Activated CD8-positive, alpha-beta memory T cell treated with anti-CD3 and anti-CD28 coated beads, Interleukin-2, amount 50 U/mL, for 1 hour (primary cell): ENCODE data around the gene HTR5A.
"Not testable (repeated sequence)": the region's sequence is repeated elsewhere in the genome, so short reads cannot be mapped to it uniquely, and the experiment has no call there.

Experiments used
- DNase-seq: peaks from one replicate; pipeline ENCODE4 v3.0.0-alpha.2; 2020; ENCODE audit errors: extremely low read depth

The HTR5A gene

DNA sequence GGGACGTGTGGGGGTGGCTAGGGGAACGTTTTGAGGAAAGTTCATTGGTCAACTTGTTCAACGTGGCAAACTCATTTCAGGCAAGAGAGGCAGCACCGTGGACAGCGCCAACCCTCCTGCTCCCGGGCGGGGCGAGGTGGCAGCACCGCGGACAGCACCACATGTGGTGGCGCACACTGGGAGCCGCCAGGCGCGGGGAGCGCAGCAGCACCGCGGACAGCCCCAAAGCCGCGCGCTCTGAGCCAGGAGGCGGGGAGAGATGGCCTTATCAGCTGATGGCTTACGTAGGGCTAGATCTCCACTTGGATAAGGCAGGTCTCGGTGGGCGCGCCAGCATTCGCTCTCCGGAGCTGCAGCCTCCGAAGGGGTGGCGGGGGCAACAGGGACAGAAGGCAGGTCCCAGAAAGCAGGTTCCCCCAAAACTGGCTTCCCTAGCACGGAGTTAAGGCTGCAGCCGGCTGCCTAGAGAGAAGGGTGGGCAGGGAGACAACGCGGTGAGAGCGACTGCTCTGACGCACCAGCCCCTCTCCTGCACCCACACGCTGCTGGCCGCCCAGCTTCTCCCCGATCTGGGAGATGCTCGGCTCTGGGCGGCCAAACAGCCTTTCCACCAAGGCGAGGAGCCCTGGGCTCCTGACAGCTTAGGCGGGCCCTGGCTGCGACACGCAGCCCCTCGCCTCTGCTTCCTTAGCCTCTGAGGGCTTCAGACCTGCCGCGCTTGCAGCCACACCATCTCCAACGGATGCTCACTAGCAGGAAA lies at the start of gene HTR5A:
Gene HTR5A (plus strand): TSS at position 333 of the 760 bp plus-strand sequence. CDS start 576 bp downstream, outside the sequence.
- DNase-seq = peak; percentile 23

DNA sequence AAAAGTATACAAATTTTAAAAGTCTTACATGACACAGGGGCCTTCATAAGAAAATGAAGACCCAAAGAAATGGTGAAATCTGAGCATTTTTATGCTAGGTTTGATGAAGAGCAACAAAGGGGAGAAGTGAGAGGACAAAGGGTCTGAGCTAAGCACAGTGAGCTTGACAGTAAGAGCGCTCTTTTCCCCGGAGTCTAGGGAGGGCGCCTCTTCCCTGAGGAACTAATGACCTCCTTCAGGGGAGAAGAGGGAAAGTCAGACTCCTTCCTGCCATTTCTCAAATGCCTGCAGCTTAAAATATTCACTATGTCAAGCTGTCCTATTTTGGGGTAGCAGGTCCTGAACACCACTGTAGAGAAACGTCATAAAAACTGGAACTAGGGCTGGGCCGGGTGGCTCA lies 49.1 kb upstream of the HTR5A start:
- DNase-seq = no peak

DNA sequence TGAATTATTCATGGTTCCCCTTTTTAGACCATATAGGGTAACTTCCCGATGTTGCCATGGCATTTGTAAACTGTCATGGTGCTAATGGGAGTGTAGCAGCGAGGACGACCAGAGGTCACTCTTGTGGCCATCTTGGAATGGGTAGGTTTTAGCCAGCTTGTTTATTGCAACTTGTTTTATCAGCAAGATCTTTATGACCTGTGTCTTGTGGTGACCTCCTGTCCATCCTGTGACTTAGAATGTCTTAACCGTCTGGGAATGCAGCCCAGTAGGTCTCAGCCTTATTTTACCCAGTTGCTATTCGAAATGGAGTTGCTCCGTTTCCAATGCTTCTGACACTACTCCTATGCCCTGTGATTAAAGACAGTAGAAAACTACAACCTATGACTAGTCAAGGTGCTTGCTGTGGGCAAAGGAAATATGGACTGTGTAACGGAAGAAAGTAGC lies 48.4 kb upstream of the HTR5A start:
- DNase-seq = no peak

DNA sequence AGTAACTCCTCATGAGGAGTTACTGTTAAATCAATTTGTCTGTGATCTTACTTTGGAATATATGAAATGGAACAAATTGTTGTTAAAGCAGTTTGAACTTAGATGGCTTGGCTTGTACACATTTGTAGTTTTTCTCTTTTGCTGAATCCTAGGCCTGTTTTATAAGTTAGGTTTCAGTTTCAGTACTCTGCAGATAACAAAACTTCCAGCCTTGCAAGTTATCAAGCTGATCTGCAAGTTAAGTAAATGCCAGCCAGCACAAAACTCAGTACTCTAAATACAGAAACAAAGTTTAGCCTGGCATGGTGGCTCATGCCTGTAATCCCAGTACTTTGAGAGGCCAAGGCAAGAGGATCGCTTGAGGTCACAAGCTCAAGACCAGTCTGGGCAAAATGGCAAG lies 42.2 kb upstream of the HTR5A start:
- DNase-seq = no peak

DNA sequence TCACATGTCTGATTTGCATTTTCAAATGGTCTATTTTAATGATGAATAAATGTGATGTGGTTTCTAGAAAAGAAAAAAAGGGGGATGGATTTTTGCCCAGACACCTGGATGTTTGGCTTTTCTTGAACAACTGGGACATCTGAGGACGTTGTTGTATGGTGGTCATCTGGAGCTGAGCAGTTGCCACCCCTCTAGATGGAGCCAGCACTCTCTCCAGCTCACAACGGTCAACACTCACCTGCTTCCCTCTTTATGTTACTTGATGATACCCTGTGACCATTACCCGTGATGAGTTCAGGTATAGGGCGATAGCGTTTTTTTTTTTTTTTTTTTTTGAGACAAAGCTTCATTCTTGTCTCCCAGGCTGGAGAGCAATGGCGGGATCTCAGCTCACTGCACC lies 37.1 kb upstream of the HTR5A start:
- no peak for DNase-seq

DNA sequence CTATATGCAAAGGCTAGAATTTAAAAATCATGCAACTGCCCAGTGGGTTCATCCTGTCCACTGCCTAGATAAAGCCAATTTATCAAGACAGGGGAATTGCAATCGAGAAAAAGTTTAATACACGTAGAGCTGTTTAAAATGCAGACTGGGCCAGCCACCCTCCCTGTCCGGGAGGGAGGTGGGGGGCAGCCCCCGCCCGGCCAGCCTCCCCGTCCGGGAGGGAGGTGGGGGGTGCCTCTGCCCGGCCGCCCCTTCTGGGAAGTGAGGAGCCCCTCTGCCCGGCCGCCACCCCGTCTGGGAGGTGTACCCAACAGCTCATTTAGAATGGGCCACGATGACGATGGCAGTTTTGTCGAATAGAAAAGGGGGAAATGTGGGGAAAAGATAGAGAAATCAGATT lies 35.6 kb upstream of the HTR5A start:
- not testable (repeated sequence) for DNase-seq

DNA sequence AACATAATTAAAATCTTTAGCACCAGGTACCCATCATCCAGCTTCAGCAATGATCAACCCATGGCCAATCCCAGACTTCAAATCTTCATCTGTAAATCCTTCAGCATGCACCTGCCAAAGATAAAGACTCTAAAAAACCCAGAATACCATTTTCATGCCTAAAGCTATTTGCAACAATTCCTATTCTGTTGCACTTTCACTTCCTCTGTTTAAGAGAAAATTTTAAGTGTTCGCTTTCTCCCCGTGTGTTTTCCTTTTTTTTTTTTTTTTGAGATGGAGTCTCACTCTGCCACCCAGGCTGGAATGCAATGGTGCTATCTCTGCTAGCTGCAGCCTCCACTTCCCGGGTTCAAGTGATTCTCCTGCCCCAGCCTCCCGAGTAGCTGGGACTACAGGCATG lies 31.8 kb upstream of the HTR5A start:
- no peak for DNase-seq

DNA sequence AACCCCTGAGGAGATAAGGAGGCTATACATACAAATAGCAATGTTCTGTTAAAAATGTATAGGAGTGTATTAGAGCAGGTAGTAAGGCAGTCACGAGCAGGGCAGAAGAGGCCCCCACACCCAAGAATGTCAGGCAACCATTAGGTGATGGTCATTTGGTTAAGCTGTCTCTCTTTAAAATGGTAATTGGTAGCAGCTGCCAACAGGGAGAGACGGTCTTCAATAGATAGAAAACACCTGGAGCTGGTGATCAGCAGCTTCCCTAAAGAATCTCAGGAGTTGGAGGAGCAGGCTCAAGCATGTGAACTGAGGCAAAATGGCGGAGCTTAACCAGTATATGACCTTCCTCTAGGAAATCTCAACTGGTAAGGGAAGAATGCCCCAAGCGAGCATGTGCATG lies 26.4 kb upstream of the HTR5A start:
- no peak for DNase-seq

DNA sequence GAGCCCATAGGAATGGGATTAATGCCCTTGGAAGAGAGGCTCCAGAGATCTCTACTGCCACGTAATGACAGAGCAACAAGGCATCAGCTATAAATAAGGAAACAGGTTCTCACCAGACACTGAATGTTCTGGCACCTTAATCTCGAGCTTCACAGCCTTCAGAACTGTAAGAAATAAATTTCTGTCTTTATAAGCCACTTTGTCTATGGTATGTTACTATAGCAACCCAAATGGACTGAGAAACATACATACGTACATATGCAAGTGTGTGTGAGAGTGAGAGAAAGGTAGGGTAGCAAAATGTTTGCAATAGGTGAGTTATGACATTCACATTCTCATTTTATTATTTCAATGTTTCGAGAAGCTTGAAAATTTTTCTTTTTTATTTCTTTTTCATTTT lies 22.1 kb upstream of the HTR5A start:
- no peak for DNase-seq

DNA sequence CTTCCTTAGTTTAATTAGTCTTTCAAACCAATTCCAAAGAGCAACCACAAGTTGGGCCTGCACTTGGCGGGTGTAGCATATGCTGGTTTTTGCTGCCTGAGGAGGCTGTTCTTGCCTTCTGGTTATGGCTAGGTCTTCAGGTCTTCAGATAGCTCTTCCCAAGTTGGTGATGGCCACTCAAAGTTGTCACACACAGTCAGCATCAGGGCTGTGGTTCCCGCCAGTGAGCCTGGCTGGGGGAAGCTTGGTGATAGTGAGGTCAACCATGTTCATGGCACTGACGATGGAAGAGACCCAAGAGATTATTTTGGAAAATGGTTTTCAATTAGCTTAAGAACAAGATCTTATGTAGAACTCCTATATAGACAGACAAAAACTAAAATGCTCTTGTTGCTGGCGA lies 18.8 kb upstream of the HTR5A start:
- DNase-seq = no peak

DNA sequence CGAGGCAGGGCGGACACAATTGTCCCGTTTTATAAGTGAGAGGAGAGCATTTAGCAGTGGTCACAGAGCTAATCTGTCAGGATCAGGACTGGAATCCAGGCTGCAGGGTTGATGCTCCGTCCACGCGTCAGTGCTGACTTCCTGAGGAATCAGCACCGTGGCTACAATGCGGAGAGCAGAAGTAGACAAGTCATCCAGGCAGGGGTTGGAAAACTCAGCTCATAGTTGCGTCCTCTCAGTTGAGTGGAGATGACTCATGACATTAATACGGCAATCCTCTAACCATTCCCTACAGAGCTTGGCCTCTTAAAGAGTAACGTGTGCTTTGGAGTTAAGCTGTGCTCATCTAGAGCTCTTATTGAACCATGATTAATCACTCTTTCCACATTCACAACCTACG lies 17.1 kb upstream of the HTR5A start:
- DNase-seq = no peak

DNA sequence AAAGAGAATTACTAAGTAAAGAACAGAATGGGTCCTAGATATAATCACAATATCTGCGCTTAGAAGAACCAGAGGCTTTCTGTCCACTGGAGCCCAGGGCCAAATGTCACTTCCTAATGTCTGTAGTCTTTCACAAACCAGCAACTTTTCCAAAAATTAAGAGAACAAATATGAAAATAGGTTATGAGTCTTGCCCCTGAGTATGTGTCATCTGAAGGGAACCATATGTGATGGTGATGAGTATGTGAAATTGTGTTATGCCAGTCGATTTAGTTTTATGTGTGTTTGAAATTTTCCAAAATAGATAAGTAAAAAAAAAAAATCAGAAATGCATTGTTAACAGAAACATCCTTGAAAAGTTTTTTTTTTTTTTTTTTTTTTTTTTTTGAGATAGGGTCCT lies 15.4 kb upstream of the HTR5A start:
- no peak for DNase-seq

DNA sequence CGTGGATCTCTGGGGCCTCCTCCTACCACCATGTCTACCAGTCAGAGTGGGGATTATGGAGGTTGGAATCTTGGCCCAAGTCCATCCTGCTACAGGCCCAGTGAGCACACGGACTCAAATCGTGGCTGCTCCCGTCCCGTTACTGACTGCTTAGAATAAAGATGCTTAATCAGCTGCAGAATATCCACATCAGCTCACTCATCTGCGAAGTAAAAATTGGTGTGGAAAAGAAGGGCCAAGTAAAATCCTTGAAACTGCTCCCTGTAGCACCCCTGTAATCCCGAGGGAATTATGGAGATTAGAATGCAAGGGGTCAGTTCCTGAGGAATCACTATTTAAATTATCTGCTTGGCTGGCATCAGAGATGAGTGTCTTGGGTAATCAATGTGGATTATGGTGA lies 13.0 kb upstream of the HTR5A start:
- no peak for DNase-seq

DNA sequence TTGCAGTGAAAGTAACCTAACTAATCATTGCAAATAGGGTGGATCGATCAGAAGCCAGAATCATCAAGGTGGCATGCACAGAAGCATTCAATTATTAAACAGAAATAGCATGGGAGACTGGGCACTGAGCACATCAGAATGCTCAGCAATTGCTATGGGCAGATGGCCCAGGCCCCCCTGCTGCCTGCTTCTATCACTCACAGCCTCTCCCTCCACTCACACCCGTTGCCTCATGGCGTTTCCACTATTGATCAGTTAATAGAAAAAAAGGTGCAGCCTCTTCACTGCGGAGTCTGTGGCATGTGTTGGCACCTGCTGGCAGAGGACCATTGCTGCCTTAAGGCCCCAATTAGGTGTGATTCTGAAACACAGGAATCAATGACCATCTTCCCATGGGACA lies 11.2 kb upstream of the HTR5A start:
- DNase-seq = no peak

DNA sequence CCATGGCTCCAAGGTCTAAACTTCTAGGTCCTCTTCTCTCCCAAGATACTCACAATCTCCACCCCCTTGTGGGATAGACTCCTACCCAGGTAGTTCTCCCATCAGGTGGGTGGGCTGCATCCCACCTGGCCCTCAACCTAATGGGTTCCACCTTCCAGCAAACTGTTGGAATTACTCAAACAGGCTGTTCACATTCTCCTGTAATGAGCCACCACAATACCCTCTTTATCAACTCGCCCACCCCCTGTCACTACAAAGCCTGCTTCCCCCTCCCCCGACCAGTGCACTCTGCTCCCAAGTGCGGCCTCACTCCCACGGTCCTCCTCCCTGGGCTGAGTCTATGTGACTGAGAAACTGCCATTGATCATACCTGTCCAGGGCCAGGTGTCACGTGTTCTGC lies 10.4 kb upstream of the HTR5A start:
- DNase-seq = no peak

DNA sequence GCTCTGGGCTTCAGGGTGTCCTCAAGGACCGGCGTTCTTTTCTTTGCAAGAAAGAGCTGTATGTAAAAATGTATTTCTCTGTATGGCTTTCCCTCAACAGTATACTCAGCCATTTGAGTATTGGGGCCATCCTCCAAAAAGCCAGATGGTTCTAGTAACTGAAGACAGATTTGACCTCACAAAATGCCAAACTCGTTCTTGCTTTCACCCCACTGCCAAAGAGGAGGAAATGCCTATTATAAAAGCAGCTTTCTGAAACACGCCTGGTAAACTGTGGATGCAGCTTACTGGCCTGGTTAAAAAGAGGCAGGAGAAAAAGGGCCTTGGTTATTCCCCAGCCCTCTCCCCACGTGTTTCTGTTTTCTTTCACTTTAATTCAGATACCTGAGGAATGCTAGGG lies 7.7 kb upstream of the HTR5A start:
- DNase-seq = no peak

DNA sequence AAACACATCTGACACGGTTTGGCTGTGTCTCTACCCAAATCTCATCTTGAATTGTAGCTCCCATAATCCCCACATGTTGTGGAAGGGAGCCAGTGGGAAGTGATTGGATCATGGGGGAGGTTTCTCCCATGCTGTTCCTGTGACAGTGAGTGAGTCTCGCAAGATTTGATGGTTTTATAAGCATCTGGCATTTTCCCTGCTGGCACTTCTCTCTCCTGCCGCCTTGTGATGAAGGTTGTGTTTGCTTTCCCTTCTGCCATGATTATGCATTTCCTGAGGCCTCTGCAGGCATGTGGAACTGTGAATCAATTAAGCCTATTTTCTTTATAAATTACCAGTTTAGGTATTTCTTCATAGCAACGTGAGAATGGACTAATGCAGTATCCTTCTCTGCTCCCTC lies 5.9 kb upstream of the HTR5A start:
- DNase-seq = no peak

DNA sequence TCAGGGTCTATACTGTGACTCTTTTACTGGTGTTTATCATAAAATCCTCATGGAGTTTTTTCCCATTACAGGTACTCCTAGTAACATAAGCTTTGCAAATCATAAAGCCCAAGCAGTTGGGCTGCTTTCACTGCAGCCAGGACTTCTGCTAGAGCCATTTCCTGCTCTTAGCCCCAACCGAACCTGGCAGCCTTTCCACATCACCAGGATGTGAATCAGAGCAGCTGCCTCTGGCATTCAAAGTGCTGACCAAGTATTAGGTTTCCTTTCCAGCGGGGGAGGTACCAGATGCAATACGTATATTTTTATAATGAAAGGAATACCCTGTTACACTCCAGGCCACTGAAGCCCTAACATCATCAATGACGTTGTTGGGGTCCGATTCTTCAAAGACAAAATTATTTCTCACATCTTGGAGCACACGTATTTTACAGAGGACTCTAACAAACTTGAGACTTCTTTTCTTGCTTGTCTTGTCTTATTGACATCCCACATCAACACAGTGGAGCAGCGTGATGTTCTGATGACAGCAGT lies 3.6 kb upstream of the HTR5A start:
- DNase-seq = no peak

DNA sequence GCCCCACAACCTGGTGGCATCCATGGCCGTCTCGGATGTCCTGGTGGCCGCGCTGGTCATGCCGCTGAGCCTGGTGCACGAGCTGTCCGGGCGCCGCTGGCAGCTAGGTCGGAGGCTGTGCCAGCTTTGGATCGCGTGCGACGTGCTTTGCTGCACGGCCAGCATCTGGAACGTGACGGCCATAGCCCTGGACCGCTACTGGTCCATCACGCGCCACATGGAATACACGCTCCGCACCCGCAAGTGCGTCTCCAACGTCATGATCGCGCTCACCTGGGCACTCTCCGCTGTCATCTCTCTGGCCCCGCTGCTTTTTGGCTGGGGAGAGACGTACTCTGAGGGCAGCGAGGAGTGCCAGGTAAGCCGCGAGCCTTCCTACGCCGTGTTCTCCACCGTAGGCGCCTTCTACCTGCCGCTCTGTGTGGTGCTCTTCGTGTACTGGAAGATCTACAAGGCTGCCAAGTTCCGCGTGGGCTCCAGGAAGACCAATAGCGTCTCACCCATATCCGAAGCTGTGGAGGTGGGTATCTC lies 1.1 kb downstream of the HTR5A start:
- DNase-seq = no peak

DNA sequence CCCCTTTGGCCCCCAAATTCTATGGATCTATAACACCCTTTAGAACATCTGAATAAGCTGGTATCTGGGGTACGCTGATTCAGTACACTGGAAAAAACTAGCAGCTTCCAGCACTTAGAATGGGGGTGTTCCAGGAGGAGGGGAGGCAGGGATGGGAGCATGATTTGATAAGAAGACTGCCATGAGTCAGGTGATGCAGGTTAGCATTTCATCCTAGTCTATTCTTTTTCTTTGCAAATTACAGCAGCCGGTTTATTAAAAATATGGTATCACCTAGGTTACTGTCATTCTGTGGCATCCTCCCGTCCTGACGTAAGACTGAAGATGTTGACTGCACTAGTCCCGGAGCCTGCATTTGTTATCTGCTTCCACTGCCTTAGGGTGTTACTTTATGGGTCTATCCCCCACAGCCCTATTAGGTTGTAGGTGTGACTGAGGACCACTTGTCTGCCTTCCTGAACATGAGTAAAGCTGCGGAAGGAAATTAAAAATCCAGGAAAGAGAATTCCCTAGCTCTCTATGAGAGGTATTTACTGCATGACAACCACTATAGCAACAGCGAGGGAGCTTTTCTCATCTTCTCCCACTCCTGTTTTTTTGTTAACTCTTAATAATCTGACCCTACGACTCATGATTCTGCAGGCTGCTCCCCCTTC lies 1.9 kb downstream of the HTR5A start:
- DNase-seq = no peak

DNA sequence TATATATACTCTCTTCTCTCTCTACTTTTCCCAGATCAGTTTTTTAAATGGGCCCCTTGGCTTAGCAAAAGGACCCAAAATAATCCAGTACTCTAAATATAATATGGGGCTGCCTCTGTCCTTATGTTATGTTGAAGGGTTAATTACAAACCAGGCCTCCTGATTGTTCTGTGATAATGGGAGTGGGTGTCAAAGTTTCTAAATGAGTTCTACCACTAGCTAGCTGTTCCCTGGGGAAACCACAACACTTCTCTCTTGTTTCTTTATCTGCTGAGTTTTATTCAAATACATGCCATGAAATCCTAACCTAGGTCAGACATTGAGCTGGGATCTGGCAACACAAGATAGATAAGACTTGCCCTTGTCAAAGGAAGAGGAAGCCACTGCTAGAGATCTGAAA lies 3.8 kb downstream of the HTR5A start:
- DNase-seq = no peak

DNA sequence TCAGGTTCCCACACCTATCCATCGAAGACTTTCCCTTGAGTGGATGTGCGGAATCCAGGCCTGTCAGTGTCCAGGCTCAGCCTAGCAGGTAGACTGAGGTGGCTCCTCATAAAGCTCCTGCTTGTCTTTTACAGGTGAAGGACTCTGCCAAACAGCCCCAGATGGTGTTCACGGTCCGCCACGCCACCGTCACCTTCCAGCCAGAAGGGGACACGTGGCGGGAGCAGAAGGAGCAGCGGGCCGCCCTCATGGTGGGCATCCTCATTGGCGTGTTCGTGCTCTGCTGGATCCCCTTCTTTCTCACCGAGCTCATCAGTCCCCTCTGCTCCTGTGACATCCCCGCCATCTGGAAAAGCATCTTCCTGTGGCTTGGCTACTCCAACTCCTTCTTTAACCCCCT lies 13.9 kb downstream of the HTR5A start:
- DNase-seq = no peak

DNA sequence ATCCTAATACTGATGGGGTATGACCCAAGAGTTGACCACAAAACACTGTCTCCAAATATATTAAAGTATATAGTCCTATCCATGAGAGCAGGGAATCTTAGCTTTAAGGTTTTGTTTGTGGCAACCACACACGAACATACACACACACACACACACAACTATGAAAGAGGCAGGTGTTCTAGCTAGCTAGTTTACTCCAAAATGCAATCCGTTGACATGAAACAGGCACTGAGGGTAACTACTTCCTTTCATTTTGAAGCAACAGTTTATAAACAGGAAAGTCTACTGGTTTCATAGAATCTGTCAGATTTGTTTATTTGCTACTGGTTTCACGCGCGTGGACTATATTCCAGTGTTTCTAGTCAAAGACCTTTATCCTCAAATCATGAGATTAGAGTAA lies 14.8 kb downstream of the HTR5A start:
- DNase-seq = no peak
